ENCODE results near the gene UBC. TPM values are rescaled to one million over a fixed set of nuclear protein-coding genes. Genes with fewer than 3 reads are reported as not detected.

Gene UBC
- total and polyA plus RNA-seq, 11 donors = 811 to 2,185 (median 1,239) TPM

DNA sequence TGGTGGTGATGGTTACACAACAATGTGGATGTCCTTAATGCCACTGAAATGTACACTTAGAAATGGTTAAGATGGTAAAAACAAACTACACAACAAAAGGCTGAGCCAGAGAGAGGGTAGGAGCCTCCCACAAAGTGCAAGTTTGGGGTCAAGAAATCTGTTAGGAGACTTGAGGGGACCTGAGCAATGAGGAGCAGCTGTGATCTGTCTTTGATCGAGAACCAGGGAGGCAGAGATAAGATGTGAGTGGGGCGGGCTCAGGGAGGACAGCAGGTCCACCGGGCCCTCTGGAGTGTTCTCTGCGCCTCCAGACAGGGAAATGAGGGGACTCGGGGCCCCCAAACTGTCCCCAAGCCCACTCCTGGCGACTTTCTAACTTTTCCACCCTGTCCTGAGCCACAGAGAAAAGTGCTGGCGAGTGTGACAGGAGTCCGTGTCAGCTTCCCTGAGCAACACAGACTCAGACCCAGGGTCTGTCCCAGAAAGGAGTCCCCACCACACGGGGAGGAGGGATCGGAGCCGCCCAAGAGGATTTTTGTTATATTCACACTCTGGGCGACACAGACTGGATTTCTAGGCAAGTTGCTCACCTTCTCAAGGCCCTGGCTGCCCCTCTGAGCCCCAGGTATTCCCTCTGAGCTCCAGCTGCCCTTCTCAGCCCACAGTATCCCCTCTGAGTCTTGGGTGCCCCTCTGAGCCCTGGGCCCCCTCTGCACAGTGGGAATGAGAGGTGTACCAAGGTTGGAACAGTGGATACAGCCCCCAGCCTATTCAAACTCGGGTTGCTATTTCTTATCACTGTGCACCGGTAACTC is 39.3 kb downstream of the UBC start:
- intact Hi-C loops (cut with DNase I) = no loop called here
- no peak for TF ChIP-seq POLR2A (IDR thresholded peaks at IDR 0.05)
- TF ChIP-seq, protein P1, sequence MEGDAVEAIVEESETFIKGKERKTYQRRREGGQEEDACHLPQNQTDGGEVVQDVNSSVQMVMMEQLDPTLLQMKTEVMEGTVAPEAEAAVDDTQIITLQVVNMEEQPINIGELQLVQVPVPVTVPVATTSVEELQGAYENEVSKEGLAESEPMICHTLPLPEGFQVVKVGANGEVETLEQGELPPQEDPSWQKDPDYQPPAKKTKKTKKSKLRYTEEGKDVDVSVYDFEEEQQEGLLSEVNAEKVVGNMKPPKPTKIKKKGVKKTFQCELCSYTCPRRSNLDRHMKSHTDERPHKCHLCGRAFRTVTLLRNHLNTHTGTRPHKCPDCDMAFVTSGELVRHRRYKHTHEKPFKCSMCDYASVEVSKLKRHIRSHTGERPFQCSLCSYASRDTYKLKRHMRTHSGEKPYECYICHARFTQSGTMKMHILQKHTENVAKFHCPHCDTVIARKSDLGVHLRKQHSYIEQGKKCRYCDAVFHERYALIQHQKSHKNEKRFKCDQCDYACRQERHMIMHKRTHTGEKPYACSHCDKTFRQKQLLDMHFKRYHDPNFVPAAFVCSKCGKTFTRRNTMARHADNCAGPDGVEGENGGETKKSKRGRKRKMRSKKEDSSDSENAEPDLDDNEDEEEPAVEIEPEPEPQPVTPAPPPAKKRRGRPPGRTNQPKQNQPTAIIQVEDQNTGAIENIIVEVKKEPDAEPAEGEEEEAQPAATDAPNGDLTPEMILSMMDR (IDR thresholded peaks at IDR 0.05) = no peak
- ATAC-seq (no peak), DNase-seq (no peak)
- WGBS, 4 donors = 73 to 81% (median 77%) methylated on average over 12 to 14 of the region's 14 CpGs
- no peaks in the 10 kb centered on the region for H3K27me3 ChIP-seq
- no peak overlapping the region for H3K4me3 ChIP-seq
- no peak overlapping the region for H3K27ac ChIP-seq
- H3K4me1 ChIP-seq = peaks cover 0 to 6% (median 0%) of the 10 kb centered on the region in 12 donors
- H3K9me3 ChIP-seq = no peaks in the 10 kb centered on the region
- no peaks in the 10 kb centered on the region for H3K36me3 ChIP-seq

- no peak for DNase-seq
These were observed 40.3 kb downstream of the UBC start for GRCh38 chr12:124874188-124874587.

DNA sequence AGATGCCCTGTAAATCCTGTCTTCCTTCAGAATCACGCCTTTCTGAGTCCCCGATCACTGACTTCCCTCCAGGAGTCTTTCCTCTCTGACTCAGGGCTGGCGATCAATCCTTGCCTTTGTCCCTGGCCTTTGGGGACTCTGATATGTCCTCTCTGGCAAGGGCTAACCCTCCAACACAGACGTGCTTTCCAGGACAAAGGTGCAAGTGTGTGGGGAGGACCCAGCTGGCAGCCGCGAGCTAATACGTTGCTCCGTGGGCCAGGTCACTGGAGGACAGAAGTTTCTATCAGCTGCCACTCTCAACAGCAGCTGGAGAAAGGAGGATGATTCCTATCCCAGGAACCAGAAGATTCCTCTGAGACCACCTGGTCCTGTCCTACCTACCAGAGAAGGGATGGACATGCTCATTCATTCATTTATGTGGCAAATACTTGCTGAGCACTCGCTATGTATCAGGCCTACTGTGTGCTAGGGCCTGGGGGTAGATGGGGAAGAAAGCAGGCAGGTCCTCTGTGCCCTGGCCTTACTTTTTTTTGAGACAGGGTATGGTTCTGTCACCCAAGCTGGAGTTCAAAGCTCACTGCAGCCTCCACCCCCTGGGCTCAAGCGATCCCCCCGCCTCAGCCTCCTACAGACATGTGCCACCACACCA is 42.3 kb downstream of the UBC start:
- no peaks in the 10 kb centered on the region for H3K9me3 ChIP-seq
- peaks cover 0 to 24% (median 0%) of the 10 kb centered on the region in 12 donors for H3K4me1 ChIP-seq
- no peaks in the 10 kb centered on the region for H3K27me3 ChIP-seq
- no peaks in the 10 kb centered on the region for H3K36me3 ChIP-seq
- intact Hi-C loops (cut with DNase I) = no loop called here
- 66 to 77% (median 76%) methylated on average over 11 of the region's 11 CpGs for WGBS, 4 donors
- H3K4me3 ChIP-seq = no peak overlapping the region
- TF ChIP-seq, protein P1 (IDR thresholded peaks at IDR 0.05) = no peak
- TF ChIP-seq POLR2A (IDR thresholded peaks at IDR 0.05) = no peak
- H3K27ac ChIP-seq = no peak overlapping the region
- ATAC-seq (peak in 1 of 4 donors; percentile 37), DNase-seq (no peak)

More at GRCh38 chr12:124874188-124874587, 40.3 kb downstream of the UBC start:
- Histone ChIP-seq H3K4me1 (peaks cover 0 to 6% (median 0%) of the 10 kb centered on the region in 12 donors), H3K36me3 (no peaks in the 10 kb centered on the region), H3K27me3 (no peaks in the 10 kb centered on the region), H3K27ac (no peak overlapping the region), H3K4me3 (no peak overlapping the region), H3K9me3 (no peaks in the 10 kb centered on the region)
- 91 to 94% (median 93%) methylated on average over 4 of the region's 4 CpGs for WGBS, 4 donors
- intact Hi-C loops (cut with DNase I) = no loop called here
- ATAC-seq = no peak
- TF ChIP-seq POLR2A (IDR thresholded peaks at IDR 0.05) = no peak
- TF ChIP-seq, protein P1 (IDR thresholded peaks at IDR 0.05) = no peak

GRCh38 chr12:124871297-124871696 is 43.2 kb downstream of the UBC start:
- Histone ChIP-seq H3K4me3 (no peak overlapping the region), H3K9me3 (no peaks in the 10 kb centered on the region), H3K36me3 (no peaks in the 10 kb centered on the region), H3K27me3 (no peaks in the 10 kb centered on the region), H3K4me1 (peaks cover 0 to 29% (median 0%) of the 10 kb centered on the region in 12 donors), H3K27ac (no peak overlapping the region)
- no peak for ATAC-seq
- no peak for TF ChIP-seq POLR2A (IDR thresholded peaks at IDR 0.05)
- TF ChIP-seq, protein P1 (IDR thresholded peaks at IDR 0.05) = no peak
- 87 to 94% (median 89%) methylated on average over 4 of the region's 4 CpGs for WGBS, 4 donors
- intact Hi-C loops (cut with DNase I) = no loop called here
- DNase-seq = no peak
